ENCODE data around the gene TRIM37. TPM values are rescaled to one million over a fixed set of nuclear protein-coding genes. Genes with fewer than 3 reads are reported as not detected.

The TRIM37 gene
- total and polyA plus RNA-seq, 2 of the 8 experiments (the other 6 are each of a cell fraction or from before 2014, with no cell fraction given) = 38.2 to 57.0 TPM

GRCh38 chr17:58980706-58981481 is 125.8 kb downstream of the TRIM37 start (continued):
- TF ChIP-seq CHD7 (IDR thresholded peaks at IDR 0.05; ENCODE audit: insufficient replicate concordance, low read length) = no peak
- no peak for TF ChIP-seq ATF3 (IDR thresholded peaks at IDR 0.05; ENCODE audit: insufficient read depth, low read depth, low read length)
- TF ChIP-seq TCF12 (IDR thresholded peaks at IDR 0.05; ENCODE audit: low read depth, low read length) = no peak
- TF ChIP-seq HDAC2 (IDR thresholded peaks at IDR 0.05; ENCODE audit: borderline replicate concordance in 1 of 2, low read depth in 2 of 2, low read length in 2 of 2) = no peak
- no peak for TF ChIP-seq BRCA1 (IDR thresholded peaks at IDR 0.05; ENCODE audit: low read depth, low read length)
- no peak for TF ChIP-seq GTF2F1 (IDR thresholded peaks at IDR 0.05; ENCODE audit: borderline replicate concordance, low read depth, low read length)
- no peak for TF ChIP-seq NRF1 (IDR thresholded peaks at IDR 0.05; ENCODE audit: low read depth, low read length)
- no peak for TF ChIP-seq EP300 (IDR thresholded peaks at IDR 0.05; ENCODE audit: borderline replicate concordance in 1 of 2, low read depth in 2 of 2, low read length in 2 of 2)
- no peak for TF ChIP-seq SP2 (IDR thresholded peaks at IDR 0.05; ENCODE audit: low read length)

Measured in H1 (cell line).